ENCODE data around the gene LSAMP. TPM values are rescaled to one million over a fixed set of nuclear protein-coding genes. Genes with fewer than 3 reads are reported as not detected.

Gene LSAMP
- total RNA-seq, 4 donors from 2014 or later = 1.1 to 3.5 (median 2.0) TPM

DNA sequence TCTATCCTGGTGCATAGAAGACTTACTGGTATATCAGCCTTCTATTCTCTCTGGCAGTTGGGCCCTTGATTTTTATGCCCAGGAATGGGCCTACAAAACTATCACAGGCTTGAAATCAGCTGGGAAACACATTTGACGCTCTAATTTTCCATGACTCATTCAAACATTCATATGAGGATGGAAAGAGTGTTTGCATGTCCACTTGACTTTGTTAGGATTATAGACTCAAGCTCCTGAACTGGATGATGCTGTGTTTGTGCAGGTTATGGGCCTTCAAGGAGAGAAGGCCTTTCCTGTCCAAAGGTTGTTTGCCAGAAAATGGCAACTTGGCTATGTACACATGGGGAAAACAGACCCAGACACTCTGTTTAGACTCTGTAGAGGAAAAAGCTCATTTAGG, 602.1 kb downstream of the LSAMP start:
- WGBS, 2 donors = 68 to 76% methylated on average over 1 of the region's 1 CpG
- TF ChIP-seq POLR2A (IDR thresholded peaks at IDR 0.05) = no peak
- TF ChIP-seq, protein P1, sequence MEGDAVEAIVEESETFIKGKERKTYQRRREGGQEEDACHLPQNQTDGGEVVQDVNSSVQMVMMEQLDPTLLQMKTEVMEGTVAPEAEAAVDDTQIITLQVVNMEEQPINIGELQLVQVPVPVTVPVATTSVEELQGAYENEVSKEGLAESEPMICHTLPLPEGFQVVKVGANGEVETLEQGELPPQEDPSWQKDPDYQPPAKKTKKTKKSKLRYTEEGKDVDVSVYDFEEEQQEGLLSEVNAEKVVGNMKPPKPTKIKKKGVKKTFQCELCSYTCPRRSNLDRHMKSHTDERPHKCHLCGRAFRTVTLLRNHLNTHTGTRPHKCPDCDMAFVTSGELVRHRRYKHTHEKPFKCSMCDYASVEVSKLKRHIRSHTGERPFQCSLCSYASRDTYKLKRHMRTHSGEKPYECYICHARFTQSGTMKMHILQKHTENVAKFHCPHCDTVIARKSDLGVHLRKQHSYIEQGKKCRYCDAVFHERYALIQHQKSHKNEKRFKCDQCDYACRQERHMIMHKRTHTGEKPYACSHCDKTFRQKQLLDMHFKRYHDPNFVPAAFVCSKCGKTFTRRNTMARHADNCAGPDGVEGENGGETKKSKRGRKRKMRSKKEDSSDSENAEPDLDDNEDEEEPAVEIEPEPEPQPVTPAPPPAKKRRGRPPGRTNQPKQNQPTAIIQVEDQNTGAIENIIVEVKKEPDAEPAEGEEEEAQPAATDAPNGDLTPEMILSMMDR (IDR thresholded peaks at IDR 0.05) = no peak
- DNase-seq (ENCODE audit: low spot score in 2 of 2) = no peak

DNA sequence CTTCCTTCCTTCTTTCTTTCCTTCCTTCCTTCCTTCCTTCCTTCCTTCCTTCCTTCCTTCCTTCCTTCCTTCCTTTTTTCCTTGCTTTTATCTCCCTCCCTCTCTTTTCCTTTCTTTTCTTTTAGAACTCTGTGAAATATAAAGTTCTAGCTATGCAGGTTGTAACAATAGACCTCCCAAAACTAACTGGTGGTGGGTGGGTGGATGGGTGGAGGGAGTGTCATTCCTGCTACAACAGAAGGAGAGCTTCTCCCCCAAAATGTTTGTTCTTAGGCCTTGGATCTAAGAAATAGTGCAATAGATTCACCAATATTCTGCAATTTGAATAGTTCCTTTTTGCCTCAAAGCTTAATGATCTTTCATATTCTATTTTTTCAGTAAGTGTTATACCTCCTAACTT, 606.0 kb downstream of the LSAMP start:
- DNase-seq (ENCODE audit: low spot score in 2 of 2) = no peak
- intact Hi-C loops (cut with DNase I; ENCODE audit: low total_unique reads) = no loop called here
- TF ChIP-seq, protein P1 (IDR thresholded peaks at IDR 0.05) = no peak
- no peak for TF ChIP-seq POLR2A (IDR thresholded peaks at IDR 0.05)
- H3K4me3 ChIP-seq (ENCODE audit: low read depth, poor library complexity, severe bottlenecking) = no peak overlapping the region

More for the DNA sequence above, 602.1 kb downstream of the LSAMP start:
- no peak overlapping the region for H3K4me3 ChIP-seq (ENCODE audit: low read depth, poor library complexity, severe bottlenecking)
- intact Hi-C loops (cut with DNase I; ENCODE audit: low total_unique reads) = no loop called here

DNA sequence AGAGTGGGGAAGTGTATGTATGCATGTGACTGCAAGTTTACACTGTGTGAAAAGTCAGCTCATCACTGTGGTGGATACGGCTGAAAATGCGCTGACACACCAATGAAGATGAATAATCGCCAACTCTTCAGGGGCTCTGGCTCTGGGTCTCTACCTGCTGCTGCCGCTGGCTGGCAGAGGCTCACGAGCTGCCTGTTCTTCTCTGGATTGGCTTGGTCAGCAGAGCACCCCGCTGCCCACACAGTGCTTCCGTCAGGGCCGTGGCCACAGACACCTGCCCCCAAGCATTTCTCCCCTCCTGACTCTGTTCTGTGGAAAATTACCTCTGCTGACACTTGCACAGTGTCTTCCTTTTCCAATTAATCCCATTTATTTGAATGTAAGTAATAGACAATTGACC, 606.5 kb downstream of the LSAMP start:
- whole genome bisulfite sequencing, 2 donors = 89 to 96% methylated on average over 8 of the region's 8 CpGs
- TF ChIP-seq, protein P1 (IDR thresholded peaks at IDR 0.05) = no peak
- TF ChIP-seq POLR2A (IDR thresholded peaks at IDR 0.05) = no peak
- DNase-seq (ENCODE audit: low spot score in 2 of 2) = no peak
- no peak overlapping the region for H3K4me3 ChIP-seq (ENCODE audit: low read depth, poor library complexity, severe bottlenecking)
- intact Hi-C loops (cut with DNase I; ENCODE audit: low total_unique reads) = no loop called here

DNA sequence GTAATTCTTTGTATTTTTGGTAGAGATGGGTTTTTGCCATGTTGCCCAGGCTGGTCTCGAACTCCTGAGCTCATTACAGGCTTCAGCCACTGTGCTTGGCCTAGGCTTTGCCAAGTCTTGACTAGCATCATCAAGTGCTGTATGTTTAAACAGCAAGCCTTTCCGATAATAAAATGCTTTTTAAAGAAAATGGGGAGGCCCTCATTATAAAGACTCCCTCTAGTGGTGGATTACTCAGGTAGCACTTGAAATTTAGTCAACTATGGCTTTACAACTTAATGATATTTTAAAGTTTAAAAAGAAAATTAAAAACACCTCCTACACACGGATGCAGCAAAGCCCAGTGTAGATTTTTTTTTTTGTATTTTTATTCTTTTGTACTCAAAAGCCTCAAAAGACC, 608.3 kb downstream of the LSAMP start:
- no peak for DNase-seq (ENCODE audit: low spot score in 2 of 2)
- intact Hi-C loops (cut with DNase I; ENCODE audit: low total_unique reads) = no loop called here
- 53 to 56% methylated on average over 3 of the region's 3 CpGs for WGBS, 2 donors
- H3K4me3 ChIP-seq (ENCODE audit: low read depth, poor library complexity, severe bottlenecking) = no peak overlapping the region
- TF ChIP-seq POLR2A (IDR thresholded peaks at IDR 0.05) = no peak
- TF ChIP-seq, protein P1 (IDR thresholded peaks at IDR 0.05) = no peak

DNA sequence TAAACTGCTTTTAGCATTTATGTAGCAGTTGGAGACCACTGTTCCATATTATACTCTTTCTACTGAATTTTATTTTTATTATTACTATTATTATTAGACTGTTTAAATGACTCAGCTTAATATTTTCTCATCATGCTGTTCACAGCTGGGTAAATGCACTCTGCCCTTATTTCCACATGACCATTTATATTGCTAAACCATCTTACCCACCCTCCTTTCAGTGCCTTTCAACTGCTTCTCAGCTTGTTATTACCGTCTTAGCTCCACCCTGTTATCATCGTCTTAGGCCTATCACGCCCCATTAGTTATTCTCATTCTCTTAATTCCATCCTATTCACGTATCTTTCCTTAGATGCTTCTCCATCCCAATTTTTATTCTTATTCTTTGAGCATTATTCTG, 609.3 kb downstream of the LSAMP start:
- no peak overlapping the region for H3K4me3 ChIP-seq (ENCODE audit: low read depth, poor library complexity, severe bottlenecking)
- no peak for DNase-seq (ENCODE audit: low spot score in 2 of 2)
- WGBS, 2 donors = 93 to 95% methylated on average over 4 of the region's 4 CpGs
- intact Hi-C loops (cut with DNase I; ENCODE audit: low total_unique reads) = no loop called here
- TF ChIP-seq POLR2A (IDR thresholded peaks at IDR 0.05) = no peak
- TF ChIP-seq, protein P1 (IDR thresholded peaks at IDR 0.05) = no peak

DNA sequence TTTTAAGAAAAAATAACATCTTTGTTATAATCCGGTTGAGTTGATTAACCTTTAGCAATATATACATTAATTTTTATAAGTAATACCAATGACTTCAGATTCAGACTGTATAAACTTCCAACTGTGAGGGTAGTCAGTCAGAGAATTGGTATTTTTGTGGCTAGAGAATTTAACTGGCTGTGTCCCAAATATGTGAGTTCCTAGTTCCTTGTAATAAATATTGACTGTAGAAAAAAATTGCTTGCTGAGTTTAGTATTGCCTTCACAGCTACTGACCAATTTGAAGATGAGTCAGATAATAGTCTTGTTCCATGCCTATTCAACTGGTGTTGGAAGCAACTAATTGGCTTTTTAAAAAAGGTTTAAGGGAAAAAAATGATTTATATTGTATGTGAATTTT, 611.2 kb downstream of the LSAMP start:
- intact Hi-C loops (cut with DNase I; ENCODE audit: low total_unique reads) = no loop called here
- no peak overlapping the region for H3K4me3 ChIP-seq (ENCODE audit: low read depth, poor library complexity, severe bottlenecking)
- 75 to 82% methylated on average over 1 of the region's 1 CpG for WGBS, 2 donors
- no peak for DNase-seq (ENCODE audit: low spot score in 2 of 2)
- TF ChIP-seq POLR2A (IDR thresholded peaks at IDR 0.05) = no peak
- TF ChIP-seq, protein P1 (IDR thresholded peaks at IDR 0.05) = no peak

Measured in lower leg skin (tissue), 4 donors.